ENCODE data around the gene DLG2.

The DLG2 gene

GRCh38 chr11:83948200-83948599 lies 1678.9 kb downstream of the DLG2 start:
- DNase-seq = no peak

DNA sequence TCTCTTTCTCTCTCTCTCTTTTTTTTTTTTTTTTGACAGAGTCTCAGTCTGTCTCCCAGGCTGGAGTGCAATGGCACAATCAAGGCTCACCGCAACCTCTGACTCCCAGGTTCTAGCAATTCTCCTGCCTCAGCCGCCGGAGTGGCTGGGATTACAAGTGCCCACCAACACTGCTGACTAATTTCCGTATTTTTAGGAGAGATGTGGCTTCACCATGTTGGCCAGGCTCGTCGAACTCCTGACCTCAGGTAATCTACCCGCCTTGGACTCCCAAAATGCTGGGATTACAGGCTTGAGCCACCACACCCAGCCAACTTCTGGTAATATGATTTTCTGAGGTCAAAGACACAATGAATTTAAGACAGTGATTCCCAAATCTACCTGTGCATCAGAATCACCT lies 1681.2 kb downstream of the DLG2 start:
- DNase-seq = no peak

GRCh38 chr11:83941050-83941449 lies 1686.1 kb downstream of the DLG2 start:
- DNase-seq = no peak

- no peak for DNase-seq
These were observed 1689.0 kb downstream of the DLG2 start for GRCh38 chr11:83938148-83938547.

- no peak for DNase-seq
These were observed 1694.1 kb downstream of the DLG2 start for GRCh38 chr11:83933008-83933407.

DNA sequence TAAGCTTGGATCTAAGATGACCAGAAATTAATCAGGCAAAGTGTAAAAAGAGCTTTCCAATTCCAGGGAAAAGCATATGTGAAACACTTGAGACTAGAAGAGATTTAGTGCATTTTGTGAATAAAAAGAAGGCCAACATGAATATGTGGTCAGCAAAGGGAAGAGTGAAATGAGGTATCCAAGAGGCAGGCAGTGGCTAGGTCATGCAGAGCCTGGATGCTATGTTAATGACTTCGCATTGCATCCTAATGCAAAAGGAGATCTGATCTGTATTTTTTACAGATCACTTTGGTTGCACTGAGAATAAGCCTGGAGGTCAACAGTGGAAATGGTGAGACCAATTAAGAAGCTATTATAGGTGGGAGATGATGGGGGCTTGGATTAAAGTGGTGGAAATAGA lies 1699.7 kb downstream of the DLG2 start:
- DNase-seq = no peak

DNA sequence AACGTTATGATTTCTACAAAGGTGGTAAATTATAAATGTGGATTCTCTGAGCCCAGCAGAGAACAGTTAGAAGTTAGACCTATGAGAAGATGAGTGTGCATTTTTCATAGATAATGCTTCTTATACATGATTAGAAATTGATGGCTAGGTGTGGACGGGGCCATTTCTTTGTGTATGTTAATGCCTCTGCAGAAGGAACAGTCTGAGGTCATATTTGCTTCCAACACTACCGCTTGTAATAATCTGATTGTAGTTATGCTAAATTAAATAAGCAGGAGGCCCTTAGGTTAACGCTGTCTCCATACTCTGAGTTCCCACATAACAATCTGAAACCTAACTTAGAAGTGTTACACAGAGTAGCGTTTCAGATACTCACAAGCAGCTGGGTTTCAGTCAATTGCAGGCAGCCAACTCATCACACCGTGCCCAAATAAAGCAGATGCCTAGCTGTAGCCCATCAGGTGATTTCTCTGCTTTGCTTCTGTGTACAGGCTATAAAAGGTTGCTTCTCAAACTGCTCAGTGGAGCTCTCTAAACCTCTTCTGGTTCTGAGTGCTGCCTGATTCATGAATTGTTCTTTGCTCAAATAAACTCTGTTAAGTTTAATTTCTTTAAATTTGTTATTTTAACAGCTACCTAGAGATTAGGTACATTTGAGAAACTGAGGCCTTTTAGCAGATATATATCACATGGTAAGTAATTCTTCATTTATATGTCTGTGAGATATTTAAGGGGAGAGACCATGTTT lies 1702.2 kb downstream of the DLG2 start:
- DNase-seq = no peak

- DNase-seq = no peak
These were observed 1703.2 kb downstream of the DLG2 start for GRCh38 chr11:83923961-83924360.

DNA sequence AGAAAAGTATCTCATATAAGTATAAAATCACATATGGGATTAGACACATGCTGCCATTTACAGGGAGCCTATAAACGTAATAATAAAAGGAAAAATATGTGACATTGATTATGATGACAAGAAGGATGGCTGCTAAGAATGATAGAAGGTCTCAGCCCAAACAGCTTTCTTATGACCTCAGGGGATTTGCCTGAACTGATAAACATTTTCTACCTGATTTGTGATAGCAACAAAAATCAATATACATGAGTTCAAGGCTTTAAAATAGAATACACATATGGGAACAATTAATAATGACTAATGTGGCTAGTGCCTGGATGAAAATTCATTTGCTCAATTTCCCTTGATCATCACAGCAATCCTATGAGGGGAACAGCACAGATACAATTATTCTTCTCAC lies 1704.2 kb downstream of the DLG2 start:
- no peak for DNase-seq

DNA sequence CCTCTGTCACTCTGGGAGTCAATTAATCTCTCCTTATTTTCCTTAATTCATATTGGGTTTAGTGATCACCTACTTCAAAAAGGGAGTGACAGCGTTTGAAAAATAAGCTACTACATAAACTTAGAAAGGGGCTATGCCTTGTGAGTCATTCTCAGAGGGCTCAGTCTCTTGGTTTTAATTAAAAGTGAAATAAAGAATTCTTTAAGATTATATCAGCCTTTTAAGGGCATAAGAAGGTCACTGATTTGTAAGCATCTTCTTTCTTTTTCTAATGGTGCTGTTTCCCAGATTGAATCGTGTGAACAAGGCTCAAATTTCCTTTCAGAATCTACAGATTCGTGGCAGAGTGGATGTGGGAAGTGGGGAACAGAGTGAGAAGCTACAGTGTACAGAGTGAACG lies 1704.8 kb downstream of the DLG2 start:
- DNase-seq = no peak

DNA sequence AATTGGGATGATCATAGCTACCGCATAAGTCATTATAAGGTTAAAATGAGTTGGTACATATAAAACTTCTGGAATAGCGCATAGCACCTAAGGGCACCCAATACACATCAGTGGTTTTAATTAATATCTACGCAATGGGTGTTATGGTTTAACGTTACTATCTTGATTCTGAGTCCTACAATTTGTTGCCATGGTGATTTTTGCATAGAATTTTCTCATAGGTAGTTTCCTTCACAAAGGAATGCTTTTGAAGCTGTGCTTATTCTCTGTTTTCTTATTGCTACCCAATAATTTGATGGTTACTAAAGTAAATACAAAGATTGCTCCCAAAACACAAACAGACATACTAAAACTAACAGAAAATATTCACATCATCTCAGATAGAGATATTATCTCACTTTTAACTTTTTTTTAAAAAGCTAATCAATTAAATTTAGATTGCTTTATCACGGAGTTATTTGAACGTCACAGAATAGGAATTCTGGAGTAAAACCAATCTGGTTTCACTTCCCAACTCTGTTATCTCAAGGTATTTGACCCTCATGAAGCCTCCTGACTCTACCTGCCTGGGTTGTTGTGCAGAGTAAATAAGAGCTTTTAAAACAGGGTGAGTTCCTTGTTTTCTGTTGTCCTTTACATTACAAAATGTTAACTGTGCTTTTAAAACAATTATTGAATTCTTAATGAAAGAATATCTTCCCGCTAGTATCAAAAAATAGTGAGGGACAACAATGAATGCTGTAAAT lies 1705.5 kb downstream of the DLG2 start:
- no peak for DNase-seq

- DNase-seq = no peak
These were observed 1708.7 kb downstream of the DLG2 start for GRCh38 chr11:83918476-83918875.

GRCh38 chr11:83914995-83915394 lies 1712.1 kb downstream of the DLG2 start:
- no peak for DNase-seq

- DNase-seq = no peak
These were observed 1717.3 kb downstream of the DLG2 start for GRCh38 chr11:83909579-83910534.

DNA sequence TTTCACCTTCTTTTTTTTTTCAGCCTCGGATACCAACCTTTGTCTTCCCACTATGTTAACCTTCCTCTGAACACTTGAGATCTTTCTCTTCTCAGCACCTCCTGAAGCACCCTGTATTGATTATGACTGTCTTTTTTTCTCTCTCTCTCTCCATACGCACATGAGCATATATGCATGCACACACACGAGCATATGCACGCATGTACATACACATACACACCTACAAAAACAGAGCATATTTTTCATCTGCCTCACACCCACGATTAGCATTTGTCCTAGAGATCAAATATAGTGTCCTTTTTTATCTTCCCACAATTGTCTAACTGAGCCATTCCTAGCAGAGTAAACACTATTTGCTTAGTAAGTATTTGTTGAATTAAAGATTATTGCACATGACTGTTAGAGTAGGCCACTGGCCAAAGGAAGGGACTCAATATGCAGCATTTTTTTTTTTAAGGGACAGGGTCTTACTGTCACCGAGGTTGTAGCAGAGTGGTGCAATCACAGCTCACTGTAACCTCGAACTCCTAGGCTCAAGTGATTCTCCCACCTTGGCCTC lies 1718.8 kb downstream of the DLG2 start:
- no peak for DNase-seq

GRCh38 chr11:83895516-83895915 lies 1731.6 kb downstream of the DLG2 start:
- no peak for DNase-seq

DNA sequence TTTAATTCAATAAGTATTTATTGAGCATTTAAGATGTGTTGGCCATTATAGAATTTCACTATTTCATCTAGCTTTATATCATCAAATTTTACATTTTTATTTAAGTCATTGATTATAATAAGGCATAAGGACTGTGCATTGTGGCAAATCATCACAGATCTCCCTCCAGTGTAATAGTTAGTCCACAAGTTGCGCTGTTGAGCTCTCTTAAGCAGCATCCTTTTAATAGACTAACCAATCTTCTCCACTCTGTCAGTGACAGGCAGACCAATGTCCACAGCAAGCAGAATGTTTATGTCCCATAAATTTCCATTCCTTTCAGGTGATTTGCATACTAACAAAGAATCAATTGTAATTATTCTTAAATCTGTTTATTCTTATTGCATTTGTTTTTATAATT lies 1745.7 kb downstream of the DLG2 start:
- no peak for DNase-seq

- DNase-seq = no peak
These were observed 1756.1 kb downstream of the DLG2 start for GRCh38 chr11:83871054-83871453.

DNA sequence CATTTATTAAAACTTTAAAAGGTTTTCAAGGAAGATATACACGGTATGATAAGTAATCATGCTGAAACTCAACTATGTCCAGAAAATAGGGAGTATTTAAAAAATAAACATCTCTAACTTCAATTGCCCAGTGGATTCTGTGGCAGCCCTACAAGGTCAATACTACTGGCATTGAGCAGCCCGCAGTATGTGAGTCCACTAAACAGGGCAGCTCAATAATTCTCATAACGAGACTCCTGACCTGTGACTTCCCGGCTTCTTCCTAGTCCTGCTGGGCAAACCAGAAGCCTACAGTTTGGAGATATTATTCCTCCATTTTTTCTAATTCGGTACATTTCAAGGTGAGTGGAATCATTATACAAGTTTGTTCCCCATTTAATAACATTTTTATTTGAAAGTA lies 1760.5 kb downstream of the DLG2 start:
- no peak for DNase-seq

DNA sequence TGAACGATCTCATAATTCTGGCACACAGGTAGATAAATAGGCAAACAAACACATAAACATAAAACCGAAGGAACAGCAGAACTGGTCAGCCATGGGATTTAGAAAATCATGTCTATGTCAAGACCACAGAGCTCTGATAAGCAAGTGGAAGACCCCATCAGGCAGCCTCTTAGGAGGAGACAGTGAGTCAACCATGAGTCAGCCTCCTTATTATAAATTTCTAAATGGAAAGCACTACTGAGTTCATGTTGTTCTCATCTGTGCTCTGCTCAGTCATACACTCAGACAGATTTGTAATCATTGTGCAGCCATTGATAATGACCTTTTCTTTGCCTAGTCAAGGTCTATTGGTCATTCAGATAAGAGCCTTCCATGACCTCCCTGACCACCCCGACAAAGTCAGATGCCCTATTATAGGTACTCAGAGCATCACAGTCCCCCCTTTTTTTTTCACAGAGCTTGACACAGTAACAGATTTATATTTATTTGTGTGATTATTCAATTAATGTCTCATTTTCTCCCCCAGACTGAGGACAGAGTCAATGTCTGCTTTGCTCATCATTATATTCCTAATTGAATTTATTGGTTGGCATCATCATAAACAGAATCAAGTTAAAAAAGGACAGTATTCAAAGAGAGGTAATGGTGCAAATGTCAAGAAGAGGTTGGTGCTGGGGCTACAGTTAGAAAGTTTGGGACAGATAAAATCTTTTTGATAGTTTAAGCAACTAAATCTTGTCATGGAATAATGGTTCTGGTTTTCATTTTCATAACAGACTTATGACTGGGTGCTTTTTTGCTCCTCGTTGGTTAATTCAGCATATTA lies 1761.3 kb downstream of the DLG2 start:
- no peak for DNase-seq

GRCh38 chr11:83864412-83865057 lies 1762.6 kb downstream of the DLG2 start:
- no peak for DNase-seq

GRCh38 chr11:83863272-83863671 lies 1763.9 kb downstream of the DLG2 start:
- no peak for DNase-seq
